Neural crest cell (in vitro differentiated cells): ENCODE data around the gene ZDHHC1. TPM values are rescaled to one million over a fixed set of nuclear protein-coding genes. Genes with fewer than 3 reads are reported as not detected.

ENCODE experiments used
- DNase-seq: peaks from one replicate; pipeline ENCODE4 v3.0.0; 2021; ENCODE audit warnings: low read depth, mixed read lengths, low spot score
- H3K27ac Mint-ChIP-seq: one replicate; pipeline ENCODE4 v1.8.0; 2021; ENCODE audit warnings: mild to moderate bottlenecking, mixed read lengths; ENCODE audit not compliant: unreplicated experiment
- H3K27me3 Mint-ChIP-seq: 2 replicates; pipeline ENCODE4 v1.8.0; 2021; ENCODE audit warnings: low read depth, mild to moderate bottlenecking, mixed read lengths
- H3K36me3 Mint-ChIP-seq: 2 replicates; pipeline ENCODE4 v1.8.0; 2021; ENCODE audit warnings: low read depth, mild to moderate bottlenecking, mixed read lengths
- H3K4me1 Mint-ChIP-seq: 2 replicates; pipeline ENCODE4 v1.8.0; 2021; ENCODE audit warnings: mixed read lengths
- H3K4me3 Mint-ChIP-seq: one replicate; pipeline ENCODE4 v1.8.0; 2021; ENCODE audit warnings: mild to moderate bottlenecking, mixed read lengths
- H3K9me3 Mint-ChIP-seq: 2 replicates; pipeline ENCODE4 v1.8.0; 2021; ENCODE audit warnings: mixed read lengths
- total RNA-seq: library from RNA; stranded (reverse); gene quantifications from 2 replicates; pipeline ENCODE4 v1.2.1, GENCODE V29; 2021
- TF ChIP-seq, protein P1 (sequence below): fragments of 200-600 bp; sonication (generic); conservative IDR thresholded peaks from 2 replicates; pipeline ENCODE4 v1.5.0; 2021; ENCODE audit warnings: antibody characterized with exemption, mild to moderate bottlenecking

ZDHHC1 gene
- total RNA-seq, 1 donor from 2014 or later = 10.2 TPM

- DNase-seq = no peak
- H3K36me3 Mint-ChIP-seq = no peaks in the 10 kb centered on the region
Measured at GRCh38 chr16:67397036-67397801, 19.1 kb downstream of the ZDHHC1 start.

GRCh38 chr16:67396159-67397035 is 19.9 kb downstream of the ZDHHC1 start:
- Mint-ChIP-seq H3K4me1 (peaks cover 26% of the 10 kb centered on the region), H3K36me3 (no peaks in the 10 kb centered on the region), H3K27me3 (peaks cover 48% of the 10 kb centered on the region), H3K9me3 (no peaks in the 10 kb centered on the region), H3K27ac (peak overlapping the region; percentile 81), H3K4me3 (peak overlapping the region; percentile 68)
- TF ChIP-seq, protein P1, sequence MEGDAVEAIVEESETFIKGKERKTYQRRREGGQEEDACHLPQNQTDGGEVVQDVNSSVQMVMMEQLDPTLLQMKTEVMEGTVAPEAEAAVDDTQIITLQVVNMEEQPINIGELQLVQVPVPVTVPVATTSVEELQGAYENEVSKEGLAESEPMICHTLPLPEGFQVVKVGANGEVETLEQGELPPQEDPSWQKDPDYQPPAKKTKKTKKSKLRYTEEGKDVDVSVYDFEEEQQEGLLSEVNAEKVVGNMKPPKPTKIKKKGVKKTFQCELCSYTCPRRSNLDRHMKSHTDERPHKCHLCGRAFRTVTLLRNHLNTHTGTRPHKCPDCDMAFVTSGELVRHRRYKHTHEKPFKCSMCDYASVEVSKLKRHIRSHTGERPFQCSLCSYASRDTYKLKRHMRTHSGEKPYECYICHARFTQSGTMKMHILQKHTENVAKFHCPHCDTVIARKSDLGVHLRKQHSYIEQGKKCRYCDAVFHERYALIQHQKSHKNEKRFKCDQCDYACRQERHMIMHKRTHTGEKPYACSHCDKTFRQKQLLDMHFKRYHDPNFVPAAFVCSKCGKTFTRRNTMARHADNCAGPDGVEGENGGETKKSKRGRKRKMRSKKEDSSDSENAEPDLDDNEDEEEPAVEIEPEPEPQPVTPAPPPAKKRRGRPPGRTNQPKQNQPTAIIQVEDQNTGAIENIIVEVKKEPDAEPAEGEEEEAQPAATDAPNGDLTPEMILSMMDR = no peak
- peak; percentile 61 for DNase-seq

More at GRCh38 chr16:67397036-67397801, 19.1 kb downstream of the ZDHHC1 start:
- Mint-ChIP-seq H3K9me3 (no peaks in the 10 kb centered on the region), H3K4me3 (peak overlapping the region; percentile 56), H3K27me3 (peaks cover 42% of the 10 kb centered on the region), H3K27ac (peak overlapping the region; percentile 81), H3K4me1 (peaks cover 29% of the 10 kb centered on the region)
- TF ChIP-seq, protein P1 = no peak

- Mint-ChIP-seq H3K4me1 (peaks cover 27% of the 10 kb centered on the region), H3K9me3 (no peaks in the 10 kb centered on the region), H3K27me3 (peaks cover 49% of the 10 kb centered on the region), H3K4me3 (peak overlapping the region; percentile 68), H3K27ac (no peak overlapping the region), H3K36me3 (no peaks in the 10 kb centered on the region)
- DNase-seq = no peak
- TF ChIP-seq, protein P1 = no peak
Measured at GRCh38 chr16:67395458-67396158, 20.7 kb downstream of the ZDHHC1 start.

DNA sequence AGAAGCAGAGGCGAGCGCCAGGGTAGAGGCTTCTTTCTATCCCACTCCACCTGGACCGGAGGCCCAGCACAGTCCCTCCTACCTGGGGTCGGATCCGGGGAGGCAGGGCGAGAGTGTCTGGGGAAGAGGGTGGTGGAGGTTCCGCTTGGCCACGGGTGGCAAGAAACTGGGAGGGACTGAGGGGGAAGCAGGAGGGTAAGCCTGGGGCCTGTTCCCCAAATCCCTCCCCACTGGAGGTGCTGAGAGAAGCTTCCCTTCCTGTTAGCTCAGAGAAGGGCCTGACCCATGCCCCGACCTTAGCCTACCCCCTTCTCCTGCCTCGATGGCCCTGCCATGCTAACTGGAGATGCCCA is 21.2 kb downstream of the ZDHHC1 start:
- peaks cover 49% of the 10 kb centered on the region for H3K27me3 Mint-ChIP-seq
- no peaks in the 10 kb centered on the region for H3K9me3 Mint-ChIP-seq
- H3K27ac Mint-ChIP-seq = no peak overlapping the region
- TF ChIP-seq, protein P1 = no peak
- no peaks in the 10 kb centered on the region for H3K36me3 Mint-ChIP-seq
- no peak overlapping the region for H3K4me3 Mint-ChIP-seq
- DNase-seq = no peak
- peaks cover 27% of the 10 kb centered on the region for H3K4me1 Mint-ChIP-seq
